Putamen (tissue), 1 donor: ENCODE data around the gene SLC25A45.
"Not testable (repeated sequence)": the region's sequence is repeated elsewhere in the genome, so short reads cannot be mapped to it uniquely, and the experiment has no call there.

ENCODE experiments used
- DNase-seq: peaks from one replicate; pipeline ENCODE4 v3.0.0-alpha.2; 2016; ENCODE audit warnings: low spot score

Gene SLC25A45

DNA sequence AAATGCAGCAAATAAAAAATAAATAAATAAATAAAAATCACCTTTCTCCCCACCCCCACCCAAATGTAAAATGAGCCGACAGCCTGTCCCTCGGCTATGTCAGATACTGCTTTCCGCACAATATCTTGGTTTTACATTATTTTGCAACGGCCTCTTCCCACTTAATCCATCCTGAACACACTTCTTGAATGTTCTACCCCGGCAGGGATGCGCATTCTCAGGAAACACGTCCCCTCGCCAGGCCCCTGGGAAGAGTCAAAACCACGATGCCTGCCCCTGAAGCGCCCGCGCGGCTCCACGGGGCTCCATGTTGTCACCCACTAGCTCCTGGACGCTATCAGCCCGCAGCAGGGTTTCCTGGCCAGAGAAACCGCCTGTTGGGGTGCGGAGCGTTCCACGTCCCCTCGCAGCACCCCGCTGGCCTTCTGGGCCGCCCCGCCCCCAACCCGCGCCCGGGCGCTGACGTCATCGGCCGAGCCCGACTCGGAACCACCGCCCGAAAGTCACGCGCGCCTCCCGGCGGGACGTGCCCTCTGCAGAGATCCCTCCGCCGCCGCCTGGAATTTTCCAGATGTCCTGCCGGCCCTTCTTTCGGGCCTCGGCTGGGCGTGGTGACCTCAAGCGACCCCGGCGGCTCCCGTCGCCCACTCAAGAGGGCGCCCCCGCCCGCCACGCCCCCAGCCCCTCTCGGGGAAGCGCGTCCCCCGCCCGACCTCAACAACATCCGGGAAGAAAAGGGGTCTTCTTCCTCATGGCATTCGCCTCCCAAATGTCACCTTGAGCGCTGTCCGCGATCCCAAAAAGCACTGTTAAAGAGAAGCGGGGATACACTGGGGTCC is 39.6 kb upstream of the SLC25A45 start:
- peak; percentile 95 for DNase-seq

DNA sequence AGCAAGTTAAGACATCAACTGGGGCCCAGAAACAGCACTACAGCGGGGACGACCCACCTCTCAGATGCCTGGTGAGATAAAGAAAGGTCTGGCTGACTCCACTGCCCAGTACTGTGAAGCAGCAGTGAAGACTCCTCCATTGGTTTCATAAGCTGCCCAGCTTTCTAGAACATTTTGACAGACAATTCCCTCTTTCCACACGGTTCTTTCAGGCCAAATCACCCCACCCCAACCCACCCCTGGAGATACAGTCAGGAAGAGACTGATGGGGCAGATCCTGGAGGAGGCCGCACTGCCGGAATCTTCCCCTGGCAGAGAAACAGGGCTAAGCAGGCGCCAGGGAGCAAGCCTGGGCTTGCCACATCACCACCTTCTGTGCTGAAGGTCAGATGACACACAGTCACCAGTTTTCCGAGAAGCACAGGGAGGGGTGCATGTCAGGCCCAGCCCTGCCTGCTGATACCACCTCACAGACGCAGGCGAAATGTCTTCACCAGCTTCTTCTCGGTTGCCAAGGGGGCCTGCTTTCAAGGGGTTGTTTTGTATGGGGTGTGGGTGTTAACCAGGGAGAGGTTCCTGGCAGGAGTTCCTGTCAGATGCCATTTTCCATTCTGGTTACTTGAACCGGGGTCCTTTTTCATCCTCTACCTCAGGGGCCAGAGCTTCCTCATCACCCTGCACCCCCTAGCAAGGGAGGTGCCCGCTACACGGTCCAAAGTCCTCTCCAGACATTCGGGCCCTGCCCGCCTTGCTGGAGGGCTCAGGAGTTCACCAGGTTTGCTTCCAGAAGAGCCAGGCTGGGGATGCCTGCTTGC is 38.7 kb upstream of the SLC25A45 start:
- peak; percentile 90 for DNase-seq

- DNase-seq: no peak
Observed at GRCh38 chr11:65420506-65420905, 38.1 kb upstream of the SLC25A45 start.

- peak; percentile 92 for DNase-seq
Observed at GRCh38 chr11:65419772-65420481, 37.5 kb upstream of the SLC25A45 start.

DNA sequence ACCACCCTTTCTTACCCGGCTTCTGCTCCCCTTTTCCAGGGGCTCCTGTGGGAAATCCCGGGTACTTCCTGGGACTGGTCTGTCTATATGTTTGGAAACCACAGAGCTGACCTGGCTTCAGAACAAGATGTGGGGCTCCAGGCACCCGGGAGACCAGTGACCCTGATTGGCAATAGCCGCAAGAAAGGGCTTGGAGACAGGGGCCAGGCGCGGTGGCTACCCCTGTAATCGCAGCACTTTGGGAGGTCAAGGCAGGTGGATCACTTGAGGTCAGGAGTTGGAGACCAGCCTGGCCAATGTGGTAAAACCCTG is 37.0 kb upstream of the SLC25A45 start:
- no peak for DNase-seq

DNA sequence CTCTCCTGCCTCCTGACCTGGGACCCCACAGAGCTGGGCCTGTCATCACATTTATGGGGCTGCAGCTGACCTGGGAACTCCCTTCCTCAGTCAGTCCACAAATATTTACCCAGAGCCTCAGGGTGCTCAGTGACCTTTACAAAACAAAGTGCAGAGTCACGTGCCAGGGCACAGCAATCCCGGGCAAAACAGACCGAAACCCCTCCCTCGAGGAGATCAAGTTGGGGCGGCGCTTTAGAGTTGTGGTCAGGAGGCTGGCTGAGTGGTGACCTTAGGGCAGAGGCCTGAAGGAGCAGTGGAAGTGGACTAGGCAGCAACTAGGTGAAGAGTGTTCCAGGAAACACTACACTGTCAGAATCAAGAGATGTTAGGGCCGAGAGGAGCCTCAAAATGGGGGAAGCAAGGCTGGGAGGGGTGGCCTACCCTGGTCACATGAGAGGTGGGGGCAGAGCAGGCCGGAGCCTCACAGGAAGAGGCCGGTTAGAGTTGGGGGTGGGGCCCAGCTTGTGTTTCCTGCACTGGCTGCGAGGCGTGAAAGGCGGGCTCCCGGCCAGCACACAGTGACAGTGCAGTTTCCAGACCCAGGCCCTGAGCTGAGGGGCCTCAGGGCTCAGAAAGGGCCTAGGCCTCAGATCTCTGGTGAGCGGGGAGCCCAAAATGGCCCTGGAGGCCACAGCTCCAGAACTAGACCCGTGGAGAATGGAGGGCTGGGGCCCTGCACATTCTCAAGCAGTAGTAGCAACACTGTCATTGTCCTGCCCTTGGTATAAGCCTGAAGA is 36.4 kb upstream of the SLC25A45 start:
- peak; percentile 92 for DNase-seq

DNA sequence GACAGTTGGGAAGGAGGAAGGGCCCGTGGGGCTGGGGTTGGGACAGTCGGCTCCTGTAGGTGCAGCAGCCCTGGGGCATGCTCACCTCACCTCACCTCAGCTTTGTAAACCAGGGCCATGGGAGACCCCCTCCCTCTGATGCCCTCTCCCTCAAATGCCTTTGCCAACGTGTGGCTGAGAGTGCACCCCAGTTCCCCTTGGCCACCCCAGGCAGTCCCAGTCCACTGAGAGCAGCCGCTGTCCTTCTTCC is 35.9 kb upstream of the SLC25A45 start:
- no peak for DNase-seq

DNA sequence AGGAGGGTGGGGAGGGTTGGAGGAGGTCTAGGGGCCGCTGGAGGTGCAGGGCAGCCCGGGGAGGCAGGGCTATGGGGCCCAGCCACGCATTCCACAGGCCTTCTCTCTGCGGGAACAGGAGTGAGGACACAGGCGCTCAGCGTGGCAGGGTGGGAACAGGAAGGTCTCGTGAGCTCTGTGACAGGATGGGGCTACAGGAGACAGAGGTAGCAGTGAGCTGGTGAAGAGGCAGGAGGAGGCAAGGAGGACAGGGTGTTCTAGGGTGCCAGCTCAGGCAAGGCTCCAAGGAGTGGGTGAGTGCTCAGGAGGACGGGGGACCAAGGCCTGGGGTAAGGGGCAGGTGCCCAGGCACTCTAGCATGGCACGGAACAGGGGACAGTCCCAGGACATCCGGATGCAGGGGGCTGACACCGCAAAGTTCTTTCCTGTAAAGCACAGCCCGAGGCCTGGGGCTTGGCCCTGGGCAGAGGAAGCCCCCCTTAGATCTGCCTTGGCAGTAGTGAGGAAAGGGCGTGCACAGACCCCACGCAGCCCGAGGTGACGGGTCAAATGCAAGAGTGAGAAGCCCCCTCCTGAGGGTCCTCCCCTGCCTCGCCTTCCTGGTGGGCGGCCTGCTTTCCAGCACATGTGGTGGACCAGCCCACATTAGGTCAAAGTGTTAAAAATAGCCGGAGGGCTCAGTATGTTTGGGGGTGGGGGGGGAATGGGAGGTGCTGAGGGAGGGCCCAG is 35.4 kb upstream of the SLC25A45 start:
- no peak for DNase-seq

DNA sequence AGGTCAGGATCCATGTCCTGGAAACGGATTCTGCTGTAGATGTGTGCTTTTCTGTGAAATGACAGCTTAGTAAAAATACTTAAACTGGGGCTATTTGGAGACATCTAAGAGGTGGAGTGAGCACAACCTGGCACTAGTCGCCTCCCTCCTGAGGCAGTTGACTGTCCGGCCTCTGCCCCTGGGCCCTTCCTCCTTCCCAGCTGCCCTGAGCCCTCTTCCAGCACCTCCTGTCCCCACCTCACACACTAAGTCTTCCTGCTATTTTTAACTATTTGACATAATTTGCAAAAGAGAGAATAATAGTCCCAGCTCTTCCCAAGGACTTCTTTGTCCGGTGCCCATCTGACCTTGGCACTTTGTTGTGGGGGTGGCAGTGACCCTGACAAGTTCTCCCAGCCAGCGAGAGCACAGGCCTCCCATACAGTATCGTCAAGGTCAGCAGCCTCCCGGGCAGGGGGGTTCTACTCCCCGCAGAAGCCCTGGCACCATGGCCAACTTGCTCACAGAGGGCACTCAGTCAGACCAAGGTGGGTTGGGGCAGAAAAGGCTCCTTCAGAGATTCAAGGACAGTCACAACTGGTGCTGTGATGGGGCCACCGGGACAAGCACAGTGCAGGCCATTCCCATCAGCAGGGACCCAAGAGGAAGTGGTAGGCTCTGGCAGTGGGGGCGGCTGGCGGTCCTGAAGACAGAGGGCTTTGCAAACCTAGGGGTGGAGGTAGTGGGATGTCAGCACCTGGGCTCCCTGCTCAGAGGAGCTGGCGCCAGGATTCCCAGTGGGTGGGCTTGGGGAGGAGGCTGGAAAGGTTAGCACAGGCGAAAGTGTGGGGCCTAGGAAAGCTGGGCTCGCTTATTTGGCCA is 34.6 kb upstream of the SLC25A45 start:
- DNase-seq: no peak

DNA sequence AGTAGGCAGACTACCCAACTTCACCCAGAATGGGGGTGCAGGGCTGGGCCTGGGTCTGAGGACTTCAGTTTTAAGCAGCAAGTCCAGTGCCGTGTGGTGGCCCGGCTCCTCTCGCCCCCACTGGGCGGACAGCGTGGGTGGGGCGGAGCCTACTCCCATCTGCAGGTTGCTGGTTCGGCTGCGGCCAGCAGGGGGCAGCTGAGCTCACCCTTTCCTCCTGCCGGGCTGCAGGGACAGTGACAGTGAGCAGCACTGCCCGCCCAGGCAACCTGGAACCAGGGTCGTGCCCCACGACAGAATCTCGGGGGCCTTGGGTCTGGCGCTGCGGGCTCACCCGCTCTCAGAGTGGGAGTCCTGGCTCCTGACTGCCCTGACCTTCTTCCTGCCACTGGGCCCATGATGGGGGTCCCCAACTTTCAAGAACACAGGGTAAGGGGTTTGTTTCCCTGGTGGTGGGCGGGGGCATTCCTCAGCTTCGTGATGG is 33.9 kb upstream of the SLC25A45 start:
- peak; percentile 88 for DNase-seq

GRCh38 chr11:65415499-65416340 is 33.3 kb upstream of the SLC25A45 start:
- no peak for DNase-seq

DNA sequence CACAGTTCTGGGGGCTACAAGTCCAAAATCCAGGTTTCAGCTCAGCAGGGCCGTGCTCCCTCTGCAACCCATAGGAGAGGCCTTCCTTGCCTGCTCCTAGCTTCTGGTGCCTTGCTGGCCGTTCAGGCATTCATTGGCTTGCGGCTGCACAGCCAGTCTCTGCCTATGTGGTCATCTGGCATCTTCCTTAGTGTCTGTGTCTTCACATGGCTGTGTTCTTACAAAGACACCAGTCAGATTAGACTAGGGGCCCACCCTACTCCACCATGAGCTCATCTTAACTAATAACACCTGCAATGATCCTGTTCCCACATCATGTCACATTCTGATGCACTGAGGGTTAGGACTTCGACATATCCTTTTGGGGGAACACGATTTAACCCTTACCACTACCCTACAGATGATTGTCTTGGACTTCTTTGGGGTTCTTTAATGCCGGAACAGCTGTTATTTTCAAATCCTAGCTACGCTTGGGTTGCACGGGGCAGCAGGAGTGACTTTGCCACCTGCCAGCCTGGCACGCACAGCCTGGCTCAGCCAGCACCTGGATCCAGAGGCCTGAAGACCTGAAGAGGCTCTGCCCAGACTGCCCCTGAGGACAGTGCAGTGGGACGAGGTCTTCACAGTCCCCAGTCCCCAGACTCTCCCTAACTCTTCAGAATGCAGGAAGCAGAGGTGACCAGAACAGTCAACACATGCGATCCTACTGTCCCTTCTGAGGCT is 32.5 kb upstream of the SLC25A45 start:
- peak; percentile 44 for DNase-seq

DNA sequence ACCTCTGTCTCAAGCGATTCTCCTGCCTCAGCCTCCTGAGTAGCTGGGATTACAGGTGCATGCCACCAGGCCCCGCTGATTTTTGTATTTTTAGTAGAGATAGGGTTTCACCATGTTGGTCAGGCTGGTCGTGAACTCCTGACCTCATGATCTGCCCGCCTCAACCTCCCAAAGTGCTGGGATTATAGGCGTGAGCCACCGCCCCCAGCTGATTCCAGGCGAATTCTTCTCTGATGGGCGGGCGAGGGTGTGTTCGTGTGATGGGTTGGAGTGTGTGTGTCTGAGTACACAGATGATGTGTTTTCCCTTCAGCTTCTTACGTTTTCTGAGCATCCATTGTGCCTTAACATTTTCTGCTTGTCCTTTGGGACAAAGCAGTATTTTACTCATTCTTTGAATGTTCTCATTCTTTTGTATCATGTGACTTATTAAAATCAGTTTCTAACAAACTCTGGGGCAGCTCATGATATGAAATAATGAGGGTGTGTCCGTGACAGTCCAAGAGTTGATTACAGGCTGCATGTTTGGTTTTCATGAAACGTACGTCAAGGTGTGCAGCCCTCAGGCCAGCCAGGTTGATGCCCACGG is 30.7 kb upstream of the SLC25A45 start:
- DNase-seq: not testable (repeated sequence)

DNA sequence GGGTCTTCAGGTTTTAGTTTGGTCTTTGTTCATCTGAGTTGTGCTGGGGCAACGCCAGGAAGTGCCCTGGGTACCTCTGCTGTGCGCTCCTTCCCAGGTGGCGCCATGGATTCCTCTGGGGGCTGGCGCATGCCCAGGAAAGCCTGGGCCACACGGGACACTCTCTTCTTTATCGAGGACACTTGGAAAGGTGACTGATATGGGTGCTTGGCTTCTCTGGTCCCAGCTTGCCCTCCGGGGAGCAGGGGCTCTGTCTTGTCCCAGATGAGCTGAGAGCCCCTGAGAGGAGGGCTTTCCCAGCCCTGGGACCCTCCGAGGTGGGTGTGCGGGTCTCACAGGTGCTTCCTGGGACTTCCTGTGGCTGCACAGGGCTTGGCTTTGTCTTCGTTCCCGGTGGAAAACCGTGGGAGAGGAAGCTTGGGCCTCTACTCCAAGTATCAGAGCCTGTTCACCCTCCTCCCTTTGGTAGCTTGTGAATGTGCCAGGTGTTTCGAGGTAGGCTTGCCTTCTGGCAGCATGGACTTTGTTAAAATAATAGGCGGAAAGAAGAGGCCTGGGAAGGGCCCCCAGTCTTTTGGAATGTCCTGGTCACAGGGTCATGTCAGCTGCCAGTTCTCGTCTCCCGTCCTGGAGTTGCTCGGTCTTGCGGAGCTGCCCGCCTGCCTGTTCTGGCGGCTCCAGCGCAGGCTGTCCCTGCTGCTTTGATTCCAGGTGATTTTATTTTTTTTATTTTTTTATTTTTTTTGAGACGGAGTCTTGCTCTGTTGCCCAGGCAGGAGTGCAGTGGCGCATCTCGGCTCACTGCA is 30.0 kb upstream of the SLC25A45 start:
- no peak for DNase-seq

- DNase-seq: no peak
Observed at GRCh38 chr11:65411681-65412070, 29.2 kb upstream of the SLC25A45 start.

GRCh38 chr11:65410936-65411680 is 28.7 kb upstream of the SLC25A45 start:
- DNase-seq: no peak
